ACHN (cell line): ENCODE results near the gene COL4A1.

ENCODE experiments used
- DNase-seq: peaks from one replicate; pipeline ENCODE4 v3.0.0-alpha.2; 2015
- in situ Hi-C: cut with HindIII; loops from 2 replicates; pipeline ENCODE4 v1.10.0; 2017; ENCODE audit warnings: low sequenced_read_pairs, low pct_ligation_motif_present, low pct_unique_long_range_greater_than_20kb

The COL4A1 gene

GRCh38 chr13:110179857-110180147, 127.2 kb downstream of the COL4A1 start:
- no peak for DNase-seq
- in situ Hi-C loops: no loop called here

- DNase-seq: no peak
- in situ Hi-C loops: no loop called here
Measured at GRCh38 chr13:110179116-110179856, 127.7 kb downstream of the COL4A1 start.

GRCh38 chr13:110177790-110178189, 129.2 kb downstream of the COL4A1 start:
- DNase-seq: no peak
- in situ Hi-C loops: no loop called here

GRCh38 chr13:110176431-110176830, 130.5 kb downstream of the COL4A1 start:
- in situ Hi-C loops: no loop called here
- no peak for DNase-seq

- in situ Hi-C loops: no loop called here
- no peak for DNase-seq
Measured at GRCh38 chr13:110173247-110173818, 133.6 kb downstream of the COL4A1 start.

GRCh38 chr13:110170882-110171281, 136.1 kb downstream of the COL4A1 start:
- in situ Hi-C loops: no loop called here
- no peak for DNase-seq

GRCh38 chr13:110170020-110170790, 136.8 kb downstream of the COL4A1 start:
- no peak for DNase-seq
- in situ Hi-C loops: no loop called here

- DNase-seq: no peak
- in situ Hi-C loops: no loop called here
Measured at GRCh38 chr13:110168999-110169933, 137.7 kb downstream of the COL4A1 start.

- no peak for DNase-seq
- in situ Hi-C loops: no loop called here
Measured at GRCh38 chr13:110166598-110166997, 140.4 kb downstream of the COL4A1 start.

GRCh38 chr13:110164706-110165105, 142.3 kb downstream of the COL4A1 start:
- in situ Hi-C loops: no loop called here
- no peak for DNase-seq

- in situ Hi-C loops: no loop called here
- no peak for DNase-seq
Measured at GRCh38 chr13:110162866-110163658, 143.9 kb downstream of the COL4A1 start.

GRCh38 chr13:110162053-110162452, 144.9 kb downstream of the COL4A1 start:
- no peak for DNase-seq
- in situ Hi-C loops: no loop called here

GRCh38 chr13:110161112-110161882, 145.7 kb downstream of the COL4A1 start:
- no peak for DNase-seq

GRCh38 chr13:110158226-110158625, 148.7 kb downstream of the COL4A1 start:
- no peak for DNase-seq
- in situ Hi-C loops: no loop called here

More at GRCh38 chr13:110161112-110161882, 145.7 kb downstream of the COL4A1 start:
- in situ Hi-C loops: no loop called here

- in situ Hi-C loops: no loop called here
- DNase-seq: no peak
Measured at GRCh38 chr13:110157718-110158117, 149.2 kb downstream of the COL4A1 start.

- in situ Hi-C loops: no loop called here
- DNase-seq: no peak
Measured at GRCh38 chr13:110156301-110157049, 150.5 kb downstream of the COL4A1 start.

GRCh38 chr13:110155072-110155471, 151.9 kb downstream of the COL4A1 start:
- in situ Hi-C loops: no loop called here
- no peak for DNase-seq
